Measurements from ENCODE around the gene DCAF16.

DCAF16 gene

GRCh38 chr4:17785858-17786257 lies 24.7 kb downstream of the DCAF16 start:
- H3K27ac ChIP-seq, result no peak overlapping the region
- TF ChIP-seq, protein P1, sequence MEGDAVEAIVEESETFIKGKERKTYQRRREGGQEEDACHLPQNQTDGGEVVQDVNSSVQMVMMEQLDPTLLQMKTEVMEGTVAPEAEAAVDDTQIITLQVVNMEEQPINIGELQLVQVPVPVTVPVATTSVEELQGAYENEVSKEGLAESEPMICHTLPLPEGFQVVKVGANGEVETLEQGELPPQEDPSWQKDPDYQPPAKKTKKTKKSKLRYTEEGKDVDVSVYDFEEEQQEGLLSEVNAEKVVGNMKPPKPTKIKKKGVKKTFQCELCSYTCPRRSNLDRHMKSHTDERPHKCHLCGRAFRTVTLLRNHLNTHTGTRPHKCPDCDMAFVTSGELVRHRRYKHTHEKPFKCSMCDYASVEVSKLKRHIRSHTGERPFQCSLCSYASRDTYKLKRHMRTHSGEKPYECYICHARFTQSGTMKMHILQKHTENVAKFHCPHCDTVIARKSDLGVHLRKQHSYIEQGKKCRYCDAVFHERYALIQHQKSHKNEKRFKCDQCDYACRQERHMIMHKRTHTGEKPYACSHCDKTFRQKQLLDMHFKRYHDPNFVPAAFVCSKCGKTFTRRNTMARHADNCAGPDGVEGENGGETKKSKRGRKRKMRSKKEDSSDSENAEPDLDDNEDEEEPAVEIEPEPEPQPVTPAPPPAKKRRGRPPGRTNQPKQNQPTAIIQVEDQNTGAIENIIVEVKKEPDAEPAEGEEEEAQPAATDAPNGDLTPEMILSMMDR (conservative IDR thresholded peaks at IDR 0.05), result peak; percentile 68

DNA sequence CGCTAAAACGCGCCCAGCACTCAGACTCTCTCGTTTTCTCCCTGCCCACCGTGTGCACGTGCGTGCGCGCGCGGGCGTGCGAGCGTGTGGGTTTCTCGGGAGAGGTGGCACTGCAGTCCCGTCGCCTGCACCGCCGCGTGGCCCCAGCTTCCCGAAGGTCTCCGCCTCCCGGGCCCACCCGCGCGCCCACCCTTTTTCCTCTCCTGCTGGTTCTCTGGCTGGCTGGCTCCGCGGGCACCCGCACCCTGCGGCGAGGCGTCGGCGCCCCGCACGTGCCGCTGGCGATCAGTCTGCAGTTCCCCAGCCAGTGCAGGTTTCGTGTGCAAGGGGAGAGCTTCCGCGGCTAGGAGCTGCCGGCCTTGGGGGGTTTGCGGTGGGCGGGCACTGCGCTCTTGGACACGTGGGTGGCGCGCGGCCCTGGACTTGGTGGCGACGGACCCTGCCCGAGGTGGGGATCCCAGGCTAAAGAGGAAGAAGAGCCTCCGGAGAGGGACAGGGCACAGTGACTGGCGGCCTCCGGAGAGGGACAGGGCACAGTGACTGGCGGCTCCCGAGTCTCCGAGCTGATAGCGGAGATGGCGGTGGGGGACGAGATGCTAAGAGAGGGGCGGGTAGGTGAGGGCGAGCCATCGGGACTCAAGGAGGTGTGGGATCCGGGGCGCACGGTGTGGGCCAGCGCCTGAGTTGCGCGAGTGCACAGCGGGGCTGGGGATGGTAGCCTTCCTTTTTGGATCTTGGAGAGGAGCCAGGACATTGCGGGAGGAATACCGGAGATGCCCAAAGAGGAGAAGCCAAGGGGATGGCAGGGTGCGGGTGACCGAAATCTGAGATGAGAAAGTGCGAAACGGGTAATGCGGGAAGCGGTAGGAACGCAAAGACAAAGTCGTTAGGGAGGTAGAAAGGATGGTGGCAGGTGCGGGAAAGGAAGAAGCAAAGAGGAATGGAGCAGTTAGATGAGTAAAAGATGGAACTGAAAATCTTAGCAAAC lies 29.0 kb downstream of the DCAF16 start, which contains the start of gene FAM184B:
TSS of gene FAM184B (minus strand) at position 322 of the 988 bp plus-strand sequence. CDS start 322 bp downstream, outside the sequence.
- TF ChIP-seq, protein P1 (conservative IDR thresholded peaks at IDR 0.05), result no peak
- peak within 1 kb of the TSS; percentile 44; the same call in 1 of the 2 replicates for H3K27ac ChIP-seq

- TF ChIP-seq, protein P1 (conservative IDR thresholded peaks at IDR 0.05), result no peak
Observed at GRCh38 chr4:17780501-17781299, 29.9 kb downstream of the DCAF16 start.

DNA sequence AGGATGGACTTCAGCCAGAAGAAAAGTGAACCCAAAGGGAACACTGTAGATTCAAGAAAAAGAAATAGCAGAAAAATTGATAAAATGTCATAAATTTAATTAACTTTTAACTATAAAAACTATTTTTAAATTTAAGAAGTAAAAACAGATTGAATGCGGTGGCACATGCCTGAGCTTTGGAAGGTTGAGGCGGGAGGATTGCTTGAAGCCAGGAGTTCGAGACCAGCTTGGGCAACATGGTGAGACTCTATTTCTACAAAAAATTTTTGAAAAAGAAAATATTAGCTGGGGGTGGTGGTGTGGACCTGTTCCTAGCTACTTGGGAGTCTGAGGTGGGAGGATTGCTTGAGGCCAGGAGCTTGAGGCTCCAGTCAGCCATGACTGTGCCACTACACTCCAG lies 32.1 kb downstream of the DCAF16 start:
- no peak overlapping the region for H3K27ac ChIP-seq
- TF ChIP-seq, protein P1 (conservative IDR thresholded peaks at IDR 0.05), result no peak

More at GRCh38 chr4:17780501-17781299, 29.9 kb downstream of the DCAF16 start:
- peak overlapping the region; percentile 44; the same call in 1 of the 2 replicates for H3K27ac ChIP-seq

DNA sequence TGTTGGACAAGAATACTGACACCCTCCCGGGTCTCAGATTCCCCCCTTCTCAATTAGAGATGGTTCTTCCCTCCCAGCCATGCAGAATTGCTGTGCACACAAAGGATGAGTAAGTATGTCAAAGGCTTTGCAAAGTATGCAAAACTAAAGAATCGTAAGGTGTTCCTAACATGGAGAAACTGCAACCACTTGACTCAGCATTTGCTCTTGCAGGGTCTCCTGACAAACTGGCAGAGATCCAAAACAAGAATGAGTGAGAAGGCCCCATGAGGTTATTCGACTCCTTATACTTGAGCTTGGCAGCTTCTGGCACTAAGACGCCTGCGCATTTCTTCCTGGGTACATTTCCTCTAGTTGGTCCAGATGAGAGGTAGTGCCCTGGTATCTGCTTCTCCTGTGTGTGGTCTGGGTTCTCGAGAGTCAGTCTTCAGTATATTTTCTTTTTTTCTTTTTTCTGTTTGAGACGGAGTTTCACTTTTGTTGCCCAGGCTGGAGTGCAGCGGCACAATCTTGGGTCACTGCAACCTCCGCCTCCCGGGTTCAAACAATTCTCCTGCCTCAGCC lies 37.3 kb downstream of the DCAF16 start:
- H3K27ac ChIP-seq, result no peak overlapping the region
- TF ChIP-seq, protein P1 (conservative IDR thresholded peaks at IDR 0.05), result no peak

DNA sequence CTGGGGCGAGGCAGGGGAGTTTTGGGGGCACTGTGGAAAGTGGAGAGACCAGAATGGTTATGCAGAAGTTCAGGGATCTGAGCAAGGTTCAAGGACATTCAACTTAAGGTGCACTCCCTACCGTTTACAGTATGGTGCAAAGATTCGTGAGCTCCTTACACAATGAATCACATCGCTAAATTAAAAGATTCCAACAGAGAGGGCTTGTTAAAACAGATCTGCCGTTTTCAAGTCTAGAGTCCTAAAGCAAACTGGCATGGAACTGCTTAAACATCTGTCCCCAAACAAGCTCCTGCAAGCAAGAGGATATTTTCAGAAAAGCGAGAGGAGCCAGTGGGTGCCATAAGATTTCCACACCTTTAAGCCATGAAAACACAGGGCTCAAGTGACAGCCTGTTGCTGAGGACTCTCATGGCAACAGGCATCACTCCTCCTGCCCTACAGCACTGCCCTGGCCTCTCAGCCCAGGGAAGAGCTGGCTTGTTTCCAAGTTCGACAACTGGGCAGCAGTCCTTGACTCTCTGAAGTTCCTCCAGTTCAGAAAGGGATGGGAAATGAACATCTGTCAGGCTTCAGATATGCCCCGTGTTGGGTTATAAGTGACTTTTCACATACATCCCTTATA lies 39.2 kb downstream of the DCAF16 start:
- TF ChIP-seq, protein P1 (conservative IDR thresholded peaks at IDR 0.05), result no peak
- no peak overlapping the region for H3K27ac ChIP-seq

Data from VCaP (cell line).